ENCODE results near the gene MOV10L1. TPM values are rescaled to one million over a fixed set of nuclear protein-coding genes. Genes with fewer than 3 reads are reported as not detected.

MOV10L1 gene
- not detected for total RNA-seq
- not detected for polyA plus RNA-seq
- not detected for total RNA-seq

- peaks cover 0 to 13% (median 3%) of the 10 kb centered on the region in 5 donors for H3K36me3 Mint-ChIP-seq
- H3K4me1 Mint-ChIP-seq = peaks cover 0 to 13% (median 0%) of the 10 kb centered on the region in 7 donors
- H3K27ac Mint-ChIP-seq = no peak within 1 kb of the TSS
- H3K9me3 Mint-ChIP-seq = peaks cover 0 to 15% (median 5%) of the 10 kb centered on the region in 11 donors
- Histone ChIP-seq H3K9me3 (ENCODE audit: control insufficient read depth in 2 of 3, low read length in 3 of 3) (no peaks in the 10 kb centered on the region), H3K36me3 (ENCODE audit: control insufficient read depth in 2 of 3, insufficient read depth in 3 of 3, low read length in 3 of 3) (no peaks in the 10 kb centered on the region), H3K27ac (ENCODE audit: low read depth, low read length) (no peak within 1 kb of the TSS), H3K27me3 (ENCODE audit: control insufficient read depth in 2 of 2, insufficient read depth in 2 of 2, low read length in 2 of 2) (no peaks in the 10 kb centered on the region), H3K4me3 (ENCODE audit: low read length) (no peak within 1 kb of the TSS), H3K4me1 (ENCODE audit: control insufficient read depth in 2 of 2, insufficient read depth in 2 of 2, low read length in 2 of 2) (peaks cover 0 to 3% of the 10 kb centered on the region in 2 donors)
- ATAC-seq (no peak), DNase-seq (no peak)
- intact Hi-C loops (cut with micrococcal nuclease) = no loop called here
- H3K27me3 Mint-ChIP-seq = peaks cover 6 to 23% (median 12%) of the 10 kb centered on the region in 5 donors
- ChIA-PET CTCF (no interaction called here), POLR2A (no interaction called here)
- no peak within 1 kb of the TSS for H3K4me3 Mint-ChIP-seq
Observed at GRCh38 chr22:50089682-50090411, at the start of gene MOV10L1. MOV10L1 (plus strand) TSS chr22:50090006; CDS start chr22:50090089, 83 bp downstream.

- Histone ChIP-seq H3K27me3 (ENCODE audit: control insufficient read depth in 2 of 2, insufficient read depth in 2 of 2, low read length in 2 of 2) (no peaks in the 10 kb centered on the region), H3K36me3 (ENCODE audit: control insufficient read depth in 2 of 3, insufficient read depth in 3 of 3, low read length in 3 of 3) (no peaks in the 10 kb centered on the region), H3K4me3 (ENCODE audit: low read length) (no peak overlapping the region), H3K4me1 (ENCODE audit: control insufficient read depth in 2 of 2, insufficient read depth in 2 of 2, low read length in 2 of 2) (no peaks in the 10 kb centered on the region), H3K9me3 (ENCODE audit: control insufficient read depth in 2 of 3, low read length in 3 of 3) (no peaks in the 10 kb centered on the region), H3K27ac (ENCODE audit: low read depth, low read length) (no peak overlapping the region)
- Mint-ChIP-seq H3K4me1 (peaks cover 0 to 17% (median 11%) of the 10 kb centered on the region in 7 donors), H3K4me3 (no peak overlapping the region), H3K36me3 (peaks cover 0 to 4% (median 0%) of the 10 kb centered on the region in 5 donors), H3K27me3 (peaks cover 13 to 24% (median 23%) of the 10 kb centered on the region in 5 donors), H3K27ac (no peak overlapping the region), H3K9me3 (peaks cover 0 to 21% (median 4%) of the 10 kb centered on the region in 11 donors)
- CTCF ChIA-PET = no interaction called here
- no peak for ATAC-seq
- no peak for DNase-seq
- intact Hi-C loops (cut with micrococcal nuclease) = no loop called here
- POLR2A ChIA-PET = no interaction called here
Observed at GRCh38 chr22:50040717-50041116, 49.1 kb upstream of the MOV10L1 start.

DNA sequence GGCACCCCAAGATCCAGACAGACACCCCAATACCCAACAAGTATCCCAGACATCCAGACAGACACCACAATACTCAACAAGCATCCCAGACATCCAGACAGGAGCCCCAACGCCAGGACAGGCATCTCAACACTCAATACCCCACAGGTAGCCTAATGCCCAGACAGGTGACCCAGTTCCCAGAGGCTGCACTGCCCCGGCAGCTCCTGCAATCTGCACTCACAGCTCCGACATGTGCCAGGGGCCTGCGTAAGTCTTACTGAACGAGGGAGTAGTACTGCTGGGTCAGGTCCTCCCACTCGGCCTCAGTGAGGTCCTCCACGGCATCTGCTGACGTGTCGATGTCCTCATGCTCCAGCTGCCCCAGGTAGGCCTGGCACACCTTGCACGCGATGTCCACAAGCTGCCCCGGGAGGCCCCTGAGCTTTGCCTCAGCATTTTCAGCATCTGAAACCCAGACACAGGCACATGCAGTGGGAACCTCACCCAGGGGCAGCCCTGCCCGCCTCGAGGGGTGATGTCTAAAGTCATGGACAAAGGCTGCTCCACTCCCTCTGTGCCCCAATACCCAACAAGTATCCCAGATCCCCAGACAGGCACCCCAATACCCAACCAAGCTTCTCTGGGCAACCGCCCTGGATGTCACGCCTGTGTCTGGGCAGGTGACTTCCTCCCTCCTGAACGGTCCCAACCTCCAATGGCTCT lies 48.3 kb upstream of the MOV10L1 start:
- CTCF ChIA-PET = no interaction called here
- POLR2A ChIA-PET = no interaction called here
- Histone ChIP-seq H3K4me3 (ENCODE audit: low read length) (no peak overlapping the region), H3K9me3 (ENCODE audit: control insufficient read depth in 2 of 3, low read length in 3 of 3) (no peaks in the 10 kb centered on the region), H3K36me3 (ENCODE audit: control insufficient read depth in 2 of 3, insufficient read depth in 3 of 3, low read length in 3 of 3) (no peaks in the 10 kb centered on the region), H3K27me3 (ENCODE audit: control insufficient read depth in 2 of 2, insufficient read depth in 2 of 2, low read length in 2 of 2) (no peaks in the 10 kb centered on the region), H3K27ac (ENCODE audit: low read depth, low read length) (no peak overlapping the region), H3K4me1 (ENCODE audit: control insufficient read depth in 2 of 2, insufficient read depth in 2 of 2, low read length in 2 of 2) (no peaks in the 10 kb centered on the region)
- Mint-ChIP-seq H3K4me3 (no peak overlapping the region), H3K9me3 (peaks cover 0 to 21% (median 4%) of the 10 kb centered on the region in 11 donors), H3K27me3 (peaks cover 13 to 24% (median 23%) of the 10 kb centered on the region in 5 donors), H3K4me1 (peaks cover 0 to 16% (median 11%) of the 10 kb centered on the region in 7 donors), H3K27ac (no peak overlapping the region), H3K36me3 (peaks cover 0 to 4% (median 0%) of the 10 kb centered on the region in 5 donors)
- intact Hi-C loops (cut with micrococcal nuclease) = no loop called here
- ATAC-seq (no peak), DNase-seq (no peak)

- ChIA-PET POLR2A (no interaction called here), CTCF (no interaction called here)
- no peaks in the 10 kb centered on the region for H3K4me1 ChIP-seq (ENCODE audit: control insufficient read depth in 2 of 2, insufficient read depth in 2 of 2, low read length in 2 of 2)
- no peak overlapping the region for H3K4me3 ChIP-seq (ENCODE audit: low read length)
- Mint-ChIP-seq H3K9me3 (peaks cover 0 to under 1% (median 0%) of the 10 kb centered on the region in 11 donors), H3K36me3 (peaks cover 0 to 3% (median 0%) of the 10 kb centered on the region in 5 donors), H3K4me1 (peaks cover 0 to 16% (median 11%) of the 10 kb centered on the region in 7 donors), H3K4me3 (no peak overlapping the region), H3K27me3 (peaks cover 13 to 23% (median 20%) of the 10 kb centered on the region in 5 donors), H3K27ac (no peak overlapping the region)
- intact Hi-C loops (cut with micrococcal nuclease) = no loop called here
- H3K27ac ChIP-seq (ENCODE audit: low read depth, low read length) = no peak overlapping the region
- H3K9me3 ChIP-seq (ENCODE audit: control insufficient read depth in 2 of 3, low read length in 3 of 3) = no peaks in the 10 kb centered on the region
- DNase-seq = no peak
- no peak for ATAC-seq
- H3K27me3 ChIP-seq (ENCODE audit: control insufficient read depth in 2 of 2, insufficient read depth in 2 of 2, low read length in 2 of 2) = no peaks in the 10 kb centered on the region
- H3K36me3 ChIP-seq (ENCODE audit: control insufficient read depth in 2 of 3, insufficient read depth in 3 of 3, low read length in 3 of 3) = no peaks in the 10 kb centered on the region
Observed at GRCh38 chr22:50044485-50045118, 45.2 kb upstream of the MOV10L1 start.

- Mint-ChIP-seq H3K9me3 (no peaks in the 10 kb centered on the region), H3K36me3 (peaks cover 0 to 3% (median 0%) of the 10 kb centered on the region in 5 donors), H3K4me1 (peaks cover 0 to 16% (median 11%) of the 10 kb centered on the region in 7 donors), H3K27me3 (peaks cover 13 to 23% (median 20%) of the 10 kb centered on the region in 5 donors), H3K4me3 (no peak overlapping the region), H3K27ac (no peak overlapping the region)
- no peak overlapping the region for H3K4me3 ChIP-seq (ENCODE audit: low read length)
- DNase-seq = no peak
- ChIA-PET POLR2A (no interaction called here), CTCF (interaction anchor here (0.6 kb wide), 1 partner anchor 257 kb away, joined by 3 read pairs; no protein-coding TSS in a partner anchor)
- no peaks in the 10 kb centered on the region for H3K36me3 ChIP-seq (ENCODE audit: control insufficient read depth in 2 of 3, insufficient read depth in 3 of 3, low read length in 3 of 3)
- ATAC-seq = no peak
- H3K9me3 ChIP-seq (ENCODE audit: control insufficient read depth in 2 of 3, low read length in 3 of 3) = no peaks in the 10 kb centered on the region
- H3K4me1 ChIP-seq (ENCODE audit: control insufficient read depth in 2 of 2, insufficient read depth in 2 of 2, low read length in 2 of 2) = no peaks in the 10 kb centered on the region
- no peak overlapping the region for H3K27ac ChIP-seq (ENCODE audit: low read depth, low read length)
- intact Hi-C loops (cut with micrococcal nuclease) = no loop called here
- no peaks in the 10 kb centered on the region for H3K27me3 ChIP-seq (ENCODE audit: control insufficient read depth in 2 of 2, insufficient read depth in 2 of 2, low read length in 2 of 2)
Observed at GRCh38 chr22:50045211-50046018, 44.4 kb upstream of the MOV10L1 start.

DNA sequence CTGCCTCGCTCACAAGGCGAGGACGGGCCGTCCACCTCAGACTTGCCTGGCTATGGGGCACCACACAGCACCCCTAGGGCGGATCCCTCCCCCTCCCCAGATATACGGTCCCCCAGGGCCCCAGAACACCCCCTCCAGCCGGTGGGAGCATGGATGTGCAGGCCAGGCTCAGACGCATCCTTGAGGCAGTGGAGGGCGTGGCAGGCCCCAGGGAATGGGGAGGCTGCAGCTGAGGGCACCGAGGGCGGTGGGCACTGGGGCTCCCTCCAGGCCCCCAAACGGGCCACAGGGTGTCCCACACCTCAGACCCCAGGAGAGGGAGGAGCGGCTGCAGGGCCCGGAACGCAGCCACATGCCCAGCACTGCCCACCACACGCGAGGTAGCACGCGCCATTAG lies 43.8 kb upstream of the MOV10L1 start:
- Histone ChIP-seq H3K27me3 (ENCODE audit: control insufficient read depth in 2 of 2, insufficient read depth in 2 of 2, low read length in 2 of 2) (no peaks in the 10 kb centered on the region), H3K4me3 (ENCODE audit: low read length) (no peak overlapping the region), H3K36me3 (ENCODE audit: control insufficient read depth in 2 of 3, insufficient read depth in 3 of 3, low read length in 3 of 3) (no peaks in the 10 kb centered on the region), H3K9me3 (ENCODE audit: control insufficient read depth in 2 of 3, low read length in 3 of 3) (no peaks in the 10 kb centered on the region), H3K4me1 (ENCODE audit: control insufficient read depth in 2 of 2, insufficient read depth in 2 of 2, low read length in 2 of 2) (no peaks in the 10 kb centered on the region), H3K27ac (ENCODE audit: low read depth, low read length) (no peak overlapping the region)
- ATAC-seq (no peak), DNase-seq (no peak)
- CTCF ChIA-PET = interaction anchor here (0.6 kb wide), 1 partner anchor 258 kb away, joined by 3 read pairs; no protein-coding TSS in a partner anchor
- Mint-ChIP-seq H3K9me3 (no peaks in the 10 kb centered on the region), H3K27ac (no peak overlapping the region), H3K36me3 (peaks cover 0 to 3% (median 0%) of the 10 kb centered on the region in 5 donors), H3K4me3 (no peak overlapping the region), H3K27me3 (peaks cover 13 to 23% (median 20%) of the 10 kb centered on the region in 5 donors), H3K4me1 (peaks cover 0 to 16% (median 11%) of the 10 kb centered on the region in 7 donors)
- intact Hi-C loops (cut with micrococcal nuclease) = no loop called here
- POLR2A ChIA-PET = no interaction called here

Data from naive thymus-derived CD4-positive, alpha-beta T cell (primary cell).